ENCODE results near the gene SIGLEC11.

DNA sequence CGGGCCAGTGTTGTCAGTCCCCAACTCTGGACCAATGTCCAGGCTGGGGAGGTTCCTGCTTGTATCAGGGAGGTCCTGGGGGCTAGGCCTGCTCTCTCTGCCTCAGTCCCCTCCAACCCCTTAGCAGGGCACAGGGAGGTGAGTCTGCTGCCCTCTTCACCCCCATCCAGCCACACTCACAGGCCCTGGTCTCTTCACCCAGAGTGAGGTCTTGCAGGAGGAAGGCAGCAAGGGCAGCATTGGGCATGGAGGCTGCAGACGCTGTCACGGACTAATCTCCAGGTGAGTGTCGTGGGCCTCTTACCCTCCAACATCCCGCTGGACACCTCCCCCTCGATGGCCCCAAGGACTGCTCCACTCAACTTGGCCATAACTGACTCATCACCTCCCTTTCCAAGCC is 11.9 kb upstream of the SIGLEC11 start:
- TF ChIP-seq, protein P1, sequence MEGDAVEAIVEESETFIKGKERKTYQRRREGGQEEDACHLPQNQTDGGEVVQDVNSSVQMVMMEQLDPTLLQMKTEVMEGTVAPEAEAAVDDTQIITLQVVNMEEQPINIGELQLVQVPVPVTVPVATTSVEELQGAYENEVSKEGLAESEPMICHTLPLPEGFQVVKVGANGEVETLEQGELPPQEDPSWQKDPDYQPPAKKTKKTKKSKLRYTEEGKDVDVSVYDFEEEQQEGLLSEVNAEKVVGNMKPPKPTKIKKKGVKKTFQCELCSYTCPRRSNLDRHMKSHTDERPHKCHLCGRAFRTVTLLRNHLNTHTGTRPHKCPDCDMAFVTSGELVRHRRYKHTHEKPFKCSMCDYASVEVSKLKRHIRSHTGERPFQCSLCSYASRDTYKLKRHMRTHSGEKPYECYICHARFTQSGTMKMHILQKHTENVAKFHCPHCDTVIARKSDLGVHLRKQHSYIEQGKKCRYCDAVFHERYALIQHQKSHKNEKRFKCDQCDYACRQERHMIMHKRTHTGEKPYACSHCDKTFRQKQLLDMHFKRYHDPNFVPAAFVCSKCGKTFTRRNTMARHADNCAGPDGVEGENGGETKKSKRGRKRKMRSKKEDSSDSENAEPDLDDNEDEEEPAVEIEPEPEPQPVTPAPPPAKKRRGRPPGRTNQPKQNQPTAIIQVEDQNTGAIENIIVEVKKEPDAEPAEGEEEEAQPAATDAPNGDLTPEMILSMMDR (IDR thresholded peaks at IDR 0.05; ENCODE audit: borderline replicate concordance, extremely low read depth, low read length, poor library complexity, severe bottlenecking): no peak
- TF ChIP-seq EZH2 (IDR thresholded peaks at IDR 0.05; ENCODE audit: borderline replicate concordance, low read depth, low read length, severe bottlenecking): no peak

All from DND-41 (cell line).